ENCODE measurements around the gene UPF3A.
A peak's percentile ranks its signal among the peaks of the same experiment; 100 is the strongest.

UPF3A gene

DNA sequence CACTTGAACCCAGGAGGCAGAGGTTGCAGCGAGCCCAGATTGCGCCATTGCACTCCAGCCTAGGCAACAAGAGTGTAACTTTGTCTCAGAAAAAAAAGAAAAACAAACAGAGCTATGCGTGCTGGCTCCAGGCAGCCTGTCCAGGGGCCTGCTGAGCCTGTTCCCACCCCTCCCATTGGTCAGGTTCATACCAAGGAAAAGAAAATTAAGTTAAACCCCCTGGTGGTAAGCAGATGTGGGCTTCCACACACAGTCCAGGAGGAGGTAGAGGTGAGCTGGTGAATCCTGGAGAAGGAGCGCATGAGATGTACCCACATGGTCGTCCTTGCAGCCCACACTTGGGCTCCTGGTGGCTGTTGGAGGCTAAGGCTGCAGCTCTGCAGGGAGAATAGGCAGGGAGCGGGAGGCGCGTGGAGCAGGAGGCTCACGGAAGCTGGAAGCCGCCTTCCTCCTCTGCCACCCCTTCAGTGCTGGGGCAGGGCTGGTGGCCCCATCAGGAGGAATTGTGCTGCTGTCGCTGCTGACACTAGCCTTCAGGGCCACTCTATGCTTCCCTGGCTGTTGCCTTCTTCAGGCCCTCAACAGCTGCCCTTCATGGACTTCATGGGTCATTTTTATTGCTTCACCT is 22.4 kb downstream of the UPF3A start:
- no peak for DNase-seq (ENCODE audit: low read depth)
- H3K4me3 ChIP-seq (ENCODE audit: low read depth, low read length), result no peak overlapping the region
- TF ChIP-seq, protein P1, sequence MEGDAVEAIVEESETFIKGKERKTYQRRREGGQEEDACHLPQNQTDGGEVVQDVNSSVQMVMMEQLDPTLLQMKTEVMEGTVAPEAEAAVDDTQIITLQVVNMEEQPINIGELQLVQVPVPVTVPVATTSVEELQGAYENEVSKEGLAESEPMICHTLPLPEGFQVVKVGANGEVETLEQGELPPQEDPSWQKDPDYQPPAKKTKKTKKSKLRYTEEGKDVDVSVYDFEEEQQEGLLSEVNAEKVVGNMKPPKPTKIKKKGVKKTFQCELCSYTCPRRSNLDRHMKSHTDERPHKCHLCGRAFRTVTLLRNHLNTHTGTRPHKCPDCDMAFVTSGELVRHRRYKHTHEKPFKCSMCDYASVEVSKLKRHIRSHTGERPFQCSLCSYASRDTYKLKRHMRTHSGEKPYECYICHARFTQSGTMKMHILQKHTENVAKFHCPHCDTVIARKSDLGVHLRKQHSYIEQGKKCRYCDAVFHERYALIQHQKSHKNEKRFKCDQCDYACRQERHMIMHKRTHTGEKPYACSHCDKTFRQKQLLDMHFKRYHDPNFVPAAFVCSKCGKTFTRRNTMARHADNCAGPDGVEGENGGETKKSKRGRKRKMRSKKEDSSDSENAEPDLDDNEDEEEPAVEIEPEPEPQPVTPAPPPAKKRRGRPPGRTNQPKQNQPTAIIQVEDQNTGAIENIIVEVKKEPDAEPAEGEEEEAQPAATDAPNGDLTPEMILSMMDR (conservative IDR thresholded peaks at IDR 0.05; ENCODE audit: low read depth, low read length), result no peak

DNA sequence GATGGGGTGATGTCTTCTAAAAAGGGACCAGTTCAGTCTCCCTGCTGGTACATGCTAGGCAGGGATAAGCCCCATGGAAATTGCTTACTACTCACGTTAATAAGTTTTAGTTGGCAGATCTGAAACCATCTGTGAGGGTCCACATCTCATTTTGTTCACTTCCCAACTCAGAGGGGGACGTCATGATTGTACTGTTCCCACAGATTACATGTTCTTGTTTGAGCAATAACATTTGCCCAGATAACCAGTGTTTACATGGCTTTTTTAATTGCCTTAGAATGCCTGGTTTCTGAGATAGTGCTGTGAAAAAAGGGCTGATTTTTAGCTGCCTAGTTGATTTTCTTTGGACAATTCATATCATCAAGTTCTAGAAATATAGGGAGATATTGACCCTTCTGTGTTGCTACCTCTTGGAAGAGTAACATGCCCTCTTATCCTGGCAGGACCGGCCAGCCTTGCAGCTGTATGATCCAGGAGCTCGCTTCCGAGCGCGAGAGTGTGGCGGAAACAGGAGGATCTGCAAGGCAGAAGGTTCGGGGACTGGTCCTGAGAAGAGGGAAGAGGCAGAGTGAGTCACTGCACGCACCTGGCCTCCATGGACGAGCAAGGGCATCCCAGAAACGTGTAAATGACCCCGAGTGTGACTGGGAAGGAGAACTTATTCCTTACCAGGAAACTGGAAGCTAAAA is 23.1 kb downstream of the UPF3A start:
- DNase-seq (ENCODE audit: low read depth), result no peak
- H3K4me3 ChIP-seq (ENCODE audit: low read depth, low read length), result no peak overlapping the region
- TF ChIP-seq, protein P1 (conservative IDR thresholded peaks at IDR 0.05; ENCODE audit: low read depth, low read length), result no peak

DNA sequence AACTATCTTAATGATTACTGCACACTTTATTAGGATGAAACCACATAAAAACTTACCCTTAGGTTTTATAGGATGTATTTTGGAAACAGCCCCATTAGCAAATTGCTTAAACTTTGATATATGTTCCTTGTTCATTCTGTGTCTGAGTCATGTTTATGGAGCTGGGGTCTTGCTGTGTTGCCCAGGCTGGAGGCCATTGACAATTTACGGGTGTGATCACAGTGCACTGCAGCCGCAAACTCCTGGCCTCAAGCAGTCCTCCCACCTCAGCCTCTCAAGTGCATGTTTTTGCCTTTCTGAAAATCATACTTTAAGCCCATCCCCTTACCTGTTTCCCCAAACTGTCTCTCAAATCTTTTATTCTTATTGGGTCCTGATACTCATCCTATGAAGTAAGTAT is 27.7 kb downstream of the UPF3A start:
- TF ChIP-seq, protein P1 (conservative IDR thresholded peaks at IDR 0.05; ENCODE audit: low read depth, low read length), result no peak
- no peak for DNase-seq (ENCODE audit: low read depth)
- no peak overlapping the region for H3K4me3 ChIP-seq (ENCODE audit: low read depth, low read length)

DNA sequence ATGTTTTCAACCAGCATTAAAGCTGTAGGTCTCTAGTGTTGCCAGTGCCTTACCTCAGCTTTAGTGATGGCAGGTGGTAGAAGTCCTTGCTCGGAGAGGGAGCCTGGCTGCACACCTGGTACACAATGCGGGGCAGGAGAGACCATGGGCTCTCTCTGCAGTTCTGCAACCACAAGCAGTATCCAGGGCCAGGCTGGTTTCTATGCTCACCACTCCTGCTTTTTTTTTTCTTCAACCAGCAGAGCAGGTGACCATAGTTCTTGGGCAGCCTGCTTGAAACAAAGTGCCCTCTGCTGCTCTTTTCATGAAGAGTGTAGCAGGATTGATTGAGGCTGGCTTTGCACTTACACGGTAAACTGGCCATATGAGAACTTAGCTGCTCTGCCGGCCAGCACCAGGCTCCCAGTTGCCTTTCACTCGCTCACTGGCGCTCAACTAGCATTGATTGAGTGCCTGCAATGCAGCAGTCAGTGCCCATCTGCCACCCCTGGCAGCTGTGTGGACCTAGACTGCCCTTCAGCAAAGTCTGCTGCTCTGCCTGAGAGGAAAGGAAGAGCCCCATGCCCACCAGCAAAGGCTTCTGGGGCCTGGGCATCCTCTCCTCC is 28.5 kb downstream of the UPF3A start:
- no peak overlapping the region for H3K4me3 ChIP-seq (ENCODE audit: low read depth, low read length)
- TF ChIP-seq, protein P1 (conservative IDR thresholded peaks at IDR 0.05; ENCODE audit: low read depth, low read length), result no peak
- DNase-seq (ENCODE audit: low read depth), result no peak

DNA sequence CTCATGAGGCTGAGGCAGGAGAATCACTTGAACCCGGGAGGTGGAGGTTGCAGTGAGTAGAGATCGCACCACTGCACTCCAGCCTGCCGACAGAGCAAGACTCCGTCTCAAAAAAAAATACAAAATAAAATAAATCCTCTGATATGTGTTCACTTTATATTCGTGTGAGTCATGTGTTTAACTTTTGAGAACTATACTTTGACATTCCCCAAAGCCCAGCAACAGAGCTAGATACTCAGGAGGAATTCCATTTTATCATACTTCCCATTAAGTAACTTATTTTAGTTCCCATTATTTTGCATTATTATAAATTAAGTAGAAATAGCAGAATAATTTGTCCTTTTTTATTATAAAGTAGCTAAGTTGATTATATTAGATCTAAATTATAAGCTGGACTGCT is 29.6 kb downstream of the UPF3A start:
- no peak overlapping the region for H3K4me3 ChIP-seq (ENCODE audit: low read depth, low read length)
- TF ChIP-seq, protein P1 (conservative IDR thresholded peaks at IDR 0.05; ENCODE audit: low read depth, low read length), result no peak
- DNase-seq (ENCODE audit: low read depth), result peak; percentile 27

DNA sequence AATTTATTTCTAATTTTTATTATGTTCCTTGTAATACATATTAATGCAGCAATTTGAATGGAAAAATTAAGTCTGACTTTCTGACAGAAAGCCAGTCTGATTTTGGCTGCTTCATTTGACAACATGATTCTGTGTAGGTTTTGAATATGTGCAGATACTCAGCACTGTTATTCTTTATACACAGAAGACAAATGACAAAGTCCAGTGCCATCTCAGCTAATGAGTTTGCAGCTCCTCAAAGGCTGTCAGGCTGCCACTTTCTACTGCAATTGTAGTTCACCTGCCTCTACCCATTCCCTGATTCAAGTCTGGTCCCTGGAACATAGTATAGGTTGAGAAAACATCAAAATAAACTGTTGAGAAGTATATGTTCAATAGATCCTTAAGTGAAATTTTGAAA is 30.0 kb downstream of the UPF3A start:
- H3K4me3 ChIP-seq (ENCODE audit: low read depth, low read length), result no peak overlapping the region
- TF ChIP-seq, protein P1 (conservative IDR thresholded peaks at IDR 0.05; ENCODE audit: low read depth, low read length), result no peak
- no peak for DNase-seq (ENCODE audit: low read depth)

Measured in choroid plexus epithelial cell (primary cell).